ENCODE results near the gene TGM6. TPM values are rescaled to one million over a fixed set of nuclear protein-coding genes. Genes with fewer than 3 reads are reported as not detected.

Gene TGM6
- total RNA-seq, 1 experiment from 2014 or later = not detected

DNA sequence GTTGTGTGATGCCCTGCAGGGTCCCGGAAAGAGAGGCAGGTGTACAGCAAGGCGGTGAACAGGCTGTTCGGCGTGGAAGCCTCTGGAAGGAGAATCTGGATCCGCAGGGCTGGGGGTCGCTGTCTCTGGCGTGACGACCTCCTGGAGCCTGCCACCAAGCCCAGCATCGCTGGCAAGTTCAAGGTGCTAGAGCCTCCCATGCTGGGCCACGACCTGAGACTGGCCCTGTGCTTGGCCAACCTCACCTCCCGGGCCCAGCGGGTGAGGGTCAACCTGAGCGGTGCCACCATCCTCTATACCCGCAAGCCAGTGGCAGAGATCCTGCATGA lies 36.5 kb downstream of the TGM6 start (continued):
- no peak for TF ChIP-seq ZNF317 (CRISPR knock-in tag; IDR thresholded peaks at IDR 0.05; ENCODE audit: borderline replicate concordance, low read depth)
- TF ChIP-seq EMX1 (CRISPR knock-in tag; IDR thresholded peaks at IDR 0.05) = no peak
- TF ChIP-seq NFATC4 (CRISPR knock-in tag; IDR thresholded peaks at IDR 0.05) = no peak
- TF ChIP-seq GTF2I (CRISPR knock-in tag; conservative IDR thresholded peaks at IDR 0.05) = no peak

DNA sequence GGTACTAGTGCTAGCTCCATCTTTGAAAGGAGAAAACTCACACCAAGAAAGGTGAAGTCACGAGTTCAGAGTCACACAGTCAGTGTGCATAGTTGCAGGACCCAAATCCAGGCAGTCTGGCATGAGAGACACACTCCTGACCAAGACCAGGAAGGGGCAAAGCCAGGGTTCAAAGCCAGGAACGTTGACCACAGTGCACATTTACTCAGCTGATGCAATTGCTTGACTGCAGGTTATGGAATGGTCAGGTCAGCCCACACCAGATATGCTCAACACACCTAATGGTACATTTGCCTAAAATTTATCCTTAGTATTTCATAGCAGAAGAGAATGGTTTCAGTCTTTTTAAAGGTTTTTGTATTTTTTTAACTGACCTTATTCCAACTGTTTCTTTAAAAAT lies 37.7 kb downstream of the TGM6 start:
- H3K36me3 Mint-ChIP-seq = no peaks in the 10 kb centered on the region
- ChIA-PET POLR2A (no interaction called here), CTCF (no interaction called here)
- no peaks in the 10 kb centered on the region for H3K9me3 Mint-ChIP-seq
- TF ChIP-seq ZBTB21 (CRISPR knock-in tag; IDR thresholded peaks at IDR 0.05; ENCODE audit: borderline replicate concordance) (no peak), GABPB1 (CRISPR knock-in tag; IDR thresholded peaks at IDR 0.05) (peak; percentile 94)
- H3K27me3 Mint-ChIP-seq (ENCODE audit: low read depth) = no peaks in the 10 kb centered on the region
- ATAC-seq (no peak), DNase-seq (ENCODE audit: low spot score) (no peak)
- no peaks in the 10 kb centered on the region for H3K4me1 Mint-ChIP-seq
- no peak overlapping the region for H3K27ac Mint-ChIP-seq
- H3K4me3 Mint-ChIP-seq = no peak overlapping the region

DNA sequence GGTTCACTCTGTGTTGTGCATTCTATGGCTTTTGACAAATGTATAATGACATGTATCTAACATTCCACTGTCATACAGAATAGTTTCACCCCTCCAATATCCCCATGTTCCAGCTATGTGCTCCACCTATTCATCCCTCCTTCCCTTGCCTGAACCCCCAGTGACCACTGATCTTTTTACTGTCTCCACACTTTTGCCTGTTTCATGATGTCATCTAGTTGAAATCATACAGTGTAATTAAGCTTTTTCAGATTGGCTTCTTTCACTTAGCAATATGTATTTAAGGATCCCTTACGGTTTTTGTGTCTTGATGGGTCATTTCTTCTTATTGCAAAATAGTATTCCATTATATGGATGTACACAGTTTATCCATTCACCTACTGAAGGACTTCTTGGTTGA lies 39.8 kb downstream of the TGM6 start:
- Mint-ChIP-seq H3K4me3 (no peak overlapping the region), H3K27me3 (ENCODE audit: low read depth) (no peaks in the 10 kb centered on the region), H3K36me3 (no peaks in the 10 kb centered on the region), H3K9me3 (no peaks in the 10 kb centered on the region), H3K4me1 (no peaks in the 10 kb centered on the region), H3K27ac (no peak overlapping the region)
- ATAC-seq (no peak), DNase-seq (ENCODE audit: low spot score) (no peak)
- ChIA-PET CTCF (interaction anchor here (0.6 to 2.0 kb wide), 2 partner anchors 18 to 32 kb away, joined by 3 to 5 read pairs; no protein-coding TSS in a partner anchor), POLR2A (no interaction called here)
- TF ChIP-seq GTF2I (CRISPR knock-in tag; conservative IDR thresholded peaks at IDR 0.05) (no peak), CBFB (CRISPR knock-in tag; IDR thresholded peaks at IDR 0.05; ENCODE audit: low read depth) (no peak), RELA (CRISPR knock-in tag; IDR thresholded peaks at IDR 0.05; ENCODE audit: borderline replicate concordance) (no peak), RORB (CRISPR knock-in tag; IDR thresholded peaks at IDR 0.05) (no peak), ELF4 (CRISPR knock-in tag; IDR thresholded peaks at IDR 0.05; ENCODE audit: low read depth) (no peak)
- TF ChIP-seq, protein P1, sequence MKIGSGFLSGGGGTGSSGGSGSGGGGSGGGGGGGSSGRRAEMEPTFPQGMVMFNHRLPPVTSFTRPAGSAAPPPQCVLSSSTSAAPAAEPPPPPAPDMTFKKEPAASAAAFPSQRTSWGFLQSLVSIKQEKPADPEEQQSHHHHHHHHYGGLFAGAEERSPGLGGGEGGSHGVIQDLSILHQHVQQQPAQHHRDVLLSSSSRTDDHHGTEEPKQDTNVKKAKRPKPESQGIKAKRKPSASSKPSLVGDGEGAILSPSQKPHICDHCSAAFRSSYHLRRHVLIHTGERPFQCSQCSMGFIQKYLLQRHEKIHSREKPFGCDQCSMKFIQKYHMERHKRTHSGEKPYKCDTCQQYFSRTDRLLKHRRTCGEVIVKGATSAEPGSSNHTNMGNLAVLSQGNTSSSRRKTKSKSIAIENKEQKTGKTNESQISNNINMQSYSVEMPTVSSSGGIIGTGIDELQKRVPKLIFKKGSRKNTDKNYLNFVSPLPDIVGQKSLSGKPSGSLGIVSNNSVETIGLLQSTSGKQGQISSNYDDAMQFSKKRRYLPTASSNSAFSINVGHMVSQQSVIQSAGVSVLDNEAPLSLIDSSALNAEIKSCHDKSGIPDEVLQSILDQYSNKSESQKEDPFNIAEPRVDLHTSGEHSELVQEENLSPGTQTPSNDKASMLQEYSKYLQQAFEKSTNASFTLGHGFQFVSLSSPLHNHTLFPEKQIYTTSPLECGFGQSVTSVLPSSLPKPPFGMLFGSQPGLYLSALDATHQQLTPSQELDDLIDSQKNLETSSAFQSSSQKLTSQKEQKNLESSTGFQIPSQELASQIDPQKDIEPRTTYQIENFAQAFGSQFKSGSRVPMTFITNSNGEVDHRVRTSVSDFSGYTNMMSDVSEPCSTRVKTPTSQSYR (CRISPR knock-in tag; IDR thresholded peaks at IDR 0.05) = no peak
- TF ChIP-seq, protein P2, sequence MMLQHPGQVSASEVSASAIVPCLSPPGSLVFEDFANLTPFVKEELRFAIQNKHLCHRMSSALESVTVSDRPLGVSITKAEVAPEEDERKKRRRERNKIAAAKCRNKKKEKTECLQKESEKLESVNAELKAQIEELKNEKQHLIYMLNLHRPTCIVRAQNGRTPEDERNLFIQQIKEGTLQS (CRISPR knock-in tag; conservative IDR thresholded peaks at IDR 0.05) = no peak

DNA sequence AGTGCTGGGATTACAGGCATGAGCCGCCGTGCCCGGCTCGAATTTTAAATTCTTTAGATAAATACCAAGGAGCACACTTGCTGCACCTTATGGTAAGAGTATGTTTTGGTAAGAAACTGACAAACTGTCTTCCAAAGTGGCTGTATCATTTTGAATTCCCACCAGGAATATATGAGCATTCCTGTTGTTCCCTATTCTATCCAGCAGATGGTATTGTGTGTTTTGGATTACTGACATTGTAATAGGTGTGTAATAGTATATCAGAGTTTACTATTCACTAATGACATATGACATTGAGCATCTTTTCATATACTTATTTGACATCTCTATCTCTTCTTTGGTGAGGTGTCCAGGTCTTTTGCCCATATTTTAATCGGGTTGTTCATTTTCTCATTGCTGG lies 40.5 kb downstream of the TGM6 start:
- POLR2A ChIA-PET = no interaction called here
- TF ChIP-seq, protein P3, sequence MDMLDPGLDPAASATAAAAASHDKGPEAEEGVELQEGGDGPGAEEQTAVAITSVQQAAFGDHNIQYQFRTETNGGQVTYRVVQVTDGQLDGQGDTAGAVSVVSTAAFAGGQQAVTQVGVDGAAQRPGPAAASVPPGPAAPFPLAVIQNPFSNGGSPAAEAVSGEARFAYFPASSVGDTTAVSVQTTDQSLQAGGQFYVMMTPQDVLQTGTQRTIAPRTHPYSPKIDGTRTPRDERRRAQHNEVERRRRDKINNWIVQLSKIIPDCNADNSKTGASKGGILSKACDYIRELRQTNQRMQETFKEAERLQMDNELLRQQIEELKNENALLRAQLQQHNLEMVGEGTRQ (CRISPR knock-in tag; IDR thresholded peaks at IDR 0.05) = no peak
- TF ChIP-seq ELF4 (CRISPR knock-in tag; IDR thresholded peaks at IDR 0.05; ENCODE audit: low read depth) (no peak), CREB1 (CRISPR knock-in tag; IDR thresholded peaks at IDR 0.05) (no peak), SOX15 (CRISPR knock-in tag; IDR thresholded peaks at IDR 0.05) (no peak), ATF1 (CRISPR knock-in tag; IDR thresholded peaks at IDR 0.05) (no peak), ZNF219 (CRISPR knock-in tag; IDR thresholded peaks at IDR 0.05; ENCODE audit: borderline replicate concordance) (no peak), NFE2L1 (CRISPR knock-in tag; IDR thresholded peaks at IDR 0.05) (no peak), KAT7 (CRISPR knock-in tag; IDR thresholded peaks at IDR 0.05; ENCODE audit: borderline replicate concordance) (no peak)
- TF ChIP-seq, protein P4, sequence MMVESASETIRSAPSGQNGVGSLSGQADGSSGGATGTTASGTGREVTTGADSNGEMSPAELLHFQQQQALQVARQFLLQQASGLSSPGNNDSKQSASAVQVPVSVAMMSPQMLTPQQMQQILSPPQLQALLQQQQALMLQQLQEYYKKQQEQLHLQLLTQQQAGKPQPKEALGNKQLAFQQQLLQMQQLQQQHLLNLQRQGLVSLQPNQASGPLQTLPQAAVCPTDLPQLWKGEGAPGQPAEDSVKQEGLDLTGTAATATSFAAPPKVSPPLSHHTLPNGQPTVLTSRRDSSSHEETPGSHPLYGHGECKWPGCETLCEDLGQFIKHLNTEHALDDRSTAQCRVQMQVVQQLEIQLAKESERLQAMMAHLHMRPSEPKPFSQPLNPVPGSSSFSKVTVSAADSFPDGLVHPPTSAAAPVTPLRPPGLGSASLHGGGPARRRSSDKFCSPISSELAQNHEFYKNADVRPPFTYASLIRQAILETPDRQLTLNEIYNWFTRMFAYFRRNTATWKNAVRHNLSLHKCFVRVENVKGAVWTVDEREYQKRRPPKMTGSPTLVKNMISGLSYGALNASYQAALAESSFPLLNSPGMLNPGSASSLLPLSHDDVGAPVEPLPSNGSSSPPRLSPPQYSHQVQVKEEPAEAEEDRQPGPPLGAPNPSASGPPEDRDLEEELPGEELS (CRISPR knock-in tag; IDR thresholded peaks at IDR 0.05) = no peak
- TF ChIP-seq, protein P5, sequence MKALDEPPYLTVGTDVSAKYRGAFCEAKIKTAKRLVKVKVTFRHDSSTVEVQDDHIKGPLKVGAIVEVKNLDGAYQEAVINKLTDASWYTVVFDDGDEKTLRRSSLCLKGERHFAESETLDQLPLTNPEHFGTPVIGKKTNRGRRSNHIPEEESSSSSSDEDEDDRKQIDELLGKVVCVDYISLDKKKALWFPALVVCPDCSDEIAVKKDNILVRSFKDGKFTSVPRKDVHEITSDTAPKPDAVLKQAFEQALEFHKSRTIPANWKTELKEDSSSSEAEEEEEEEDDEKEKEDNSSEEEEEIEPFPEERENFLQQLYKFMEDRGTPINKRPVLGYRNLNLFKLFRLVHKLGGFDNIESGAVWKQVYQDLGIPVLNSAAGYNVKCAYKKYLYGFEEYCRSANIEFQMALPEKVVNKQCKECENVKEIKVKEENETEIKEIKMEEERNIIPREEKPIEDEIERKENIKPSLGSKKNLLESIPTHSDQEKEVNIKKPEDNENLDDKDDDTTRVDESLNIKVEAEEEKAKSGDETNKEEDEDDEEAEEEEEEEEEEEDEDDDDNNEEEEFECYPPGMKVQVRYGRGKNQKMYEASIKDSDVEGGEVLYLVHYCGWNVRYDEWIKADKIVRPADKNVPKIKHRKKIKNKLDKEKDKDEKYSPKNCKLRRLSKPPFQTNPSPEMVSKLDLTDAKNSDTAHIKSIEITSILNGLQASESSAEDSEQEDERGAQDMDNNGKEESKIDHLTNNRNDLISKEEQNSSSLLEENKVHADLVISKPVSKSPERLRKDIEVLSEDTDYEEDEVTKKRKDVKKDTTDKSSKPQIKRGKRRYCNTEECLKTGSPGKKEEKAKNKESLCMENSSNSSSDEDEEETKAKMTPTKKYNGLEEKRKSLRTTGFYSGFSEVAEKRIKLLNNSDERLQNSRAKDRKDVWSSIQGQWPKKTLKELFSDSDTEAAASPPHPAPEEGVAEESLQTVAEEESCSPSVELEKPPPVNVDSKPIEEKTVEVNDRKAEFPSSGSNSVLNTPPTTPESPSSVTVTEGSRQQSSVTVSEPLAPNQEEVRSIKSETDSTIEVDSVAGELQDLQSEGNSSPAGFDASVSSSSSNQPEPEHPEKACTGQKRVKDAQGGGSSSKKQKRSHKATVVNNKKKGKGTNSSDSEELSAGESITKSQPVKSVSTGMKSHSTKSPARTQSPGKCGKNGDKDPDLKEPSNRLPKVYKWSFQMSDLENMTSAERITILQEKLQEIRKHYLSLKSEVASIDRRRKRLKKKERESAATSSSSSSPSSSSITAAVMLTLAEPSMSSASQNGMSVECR (CRISPR knock-in tag; IDR thresholded peaks at IDR 0.05; ENCODE audit: borderline replicate concordance) = no peak

More for the DNA sequence above, 40.5 kb downstream of the TGM6 start:
- H3K36me3 Mint-ChIP-seq = no peaks in the 10 kb centered on the region
- DNase-seq (ENCODE audit: low spot score) (no peak), ATAC-seq (no peak)
- no peak overlapping the region for H3K27ac Mint-ChIP-seq
- H3K4me1 Mint-ChIP-seq = no peaks in the 10 kb centered on the region
- CTCF ChIA-PET = interaction anchor here (0.6 to 2.0 kb wide), 2 partner anchors 17 to 31 kb away, joined by 3 to 5 read pairs; no protein-coding TSS in a partner anchor
- no peaks in the 10 kb centered on the region for H3K27me3 Mint-ChIP-seq (ENCODE audit: low read depth)
- no peak overlapping the region for H3K4me3 Mint-ChIP-seq
- H3K9me3 Mint-ChIP-seq = no peaks in the 10 kb centered on the region

Measured in WTC11 (cell line).